ENCODE measurements around the gene NOC3L. TPM values are rescaled to one million over a fixed set of nuclear protein-coding genes. Genes with fewer than 3 reads are reported as not detected.

Gene NOC3L
- polyA plus RNA-seq, 1 experiment, result 20.9 TPM

GRCh38 chr10:94407668-94408067 lies 44.9 kb upstream of the NOC3L start:
- POLR2A ChIA-PET, result no interaction called here
- no peaks in the 10 kb centered on the region for H3K27me3 ChIP-seq (ENCODE audit: control insufficient read depth, insufficient read depth, low read length)

DNA sequence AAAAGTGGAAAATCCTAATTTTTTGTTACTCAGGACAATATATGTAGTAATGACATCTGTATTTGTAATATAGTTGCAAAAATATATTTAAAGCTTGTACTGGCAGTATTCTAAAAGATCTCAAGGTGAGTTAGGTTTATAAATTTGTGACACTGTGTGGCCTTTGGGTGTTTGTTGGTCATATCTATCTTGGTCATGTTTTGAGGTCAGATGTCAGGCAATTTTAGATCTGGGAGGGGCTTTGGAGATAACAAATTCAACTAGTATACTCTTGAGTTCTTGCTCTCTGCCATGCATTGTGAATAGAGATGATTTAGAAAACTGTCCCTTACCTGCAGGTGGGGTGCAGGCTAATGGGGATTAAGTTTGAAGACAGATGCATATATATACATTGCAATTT lies 42.7 kb upstream of the NOC3L start:
- POLR2A ChIA-PET, result no interaction called here
- no peaks in the 10 kb centered on the region; the same call in 1 of the 2 replicates for H3K9me3 ChIP-seq (ENCODE audit: control insufficient read depth, insufficient read depth, low read length)
- H3K27me3 ChIP-seq (ENCODE audit: control insufficient read depth, insufficient read depth, low read length), result no peaks in the 10 kb centered on the region
- H3K4me3 ChIP-seq (ENCODE audit: low read depth, low read length), result no peak overlapping the region
- CTCF ChIA-PET, result interaction anchor here (0.7 to 5.2 kb wide), 2 partner anchors 39 to 212 kb away, joined by 3 to 43 read pairs; no protein-coding TSS in a partner anchor
- TF ChIP-seq, protein P1, sequence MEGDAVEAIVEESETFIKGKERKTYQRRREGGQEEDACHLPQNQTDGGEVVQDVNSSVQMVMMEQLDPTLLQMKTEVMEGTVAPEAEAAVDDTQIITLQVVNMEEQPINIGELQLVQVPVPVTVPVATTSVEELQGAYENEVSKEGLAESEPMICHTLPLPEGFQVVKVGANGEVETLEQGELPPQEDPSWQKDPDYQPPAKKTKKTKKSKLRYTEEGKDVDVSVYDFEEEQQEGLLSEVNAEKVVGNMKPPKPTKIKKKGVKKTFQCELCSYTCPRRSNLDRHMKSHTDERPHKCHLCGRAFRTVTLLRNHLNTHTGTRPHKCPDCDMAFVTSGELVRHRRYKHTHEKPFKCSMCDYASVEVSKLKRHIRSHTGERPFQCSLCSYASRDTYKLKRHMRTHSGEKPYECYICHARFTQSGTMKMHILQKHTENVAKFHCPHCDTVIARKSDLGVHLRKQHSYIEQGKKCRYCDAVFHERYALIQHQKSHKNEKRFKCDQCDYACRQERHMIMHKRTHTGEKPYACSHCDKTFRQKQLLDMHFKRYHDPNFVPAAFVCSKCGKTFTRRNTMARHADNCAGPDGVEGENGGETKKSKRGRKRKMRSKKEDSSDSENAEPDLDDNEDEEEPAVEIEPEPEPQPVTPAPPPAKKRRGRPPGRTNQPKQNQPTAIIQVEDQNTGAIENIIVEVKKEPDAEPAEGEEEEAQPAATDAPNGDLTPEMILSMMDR (IDR thresholded peaks at IDR 0.05; ENCODE audit: low read depth, low read length), result no peak
- no peak for DNase-seq (ENCODE audit: low read depth, low spot score)
- no peak overlapping the region for H3K27ac ChIP-seq (ENCODE audit: low read depth, low read length)

More at GRCh38 chr10:94407668-94408067, 44.9 kb upstream of the NOC3L start:
- Histone ChIP-seq H3K9me3 (ENCODE audit: control insufficient read depth, insufficient read depth, low read length) (no peaks in the 10 kb centered on the region), H3K4me3 (ENCODE audit: low read depth, low read length) (no peak overlapping the region), H3K27ac (ENCODE audit: low read depth, low read length) (no peak overlapping the region)
- CTCF ChIA-PET, result interaction anchor here (0.8 to 5.2 kb wide), 4 partner anchors 16 to 491 kb away, joined by 3 to 43 read pairs (median 3); no protein-coding TSS in a partner anchor
- DNase-seq (ENCODE audit: low read depth, low spot score), result no peak
- TF ChIP-seq, protein P1 (IDR thresholded peaks at IDR 0.05; ENCODE audit: low read depth, low read length), result no peak

- TF ChIP-seq, protein P1 (IDR thresholded peaks at IDR 0.05; ENCODE audit: low read depth, low read length), result no peak
Observed at GRCh38 chr10:94403380-94404213, 40.9 kb upstream of the NOC3L start.

GRCh38 chr10:94402843-94403379 lies 40.2 kb upstream of the NOC3L start:
- DNase-seq (ENCODE audit: low read depth, low spot score), result no peak
- CTCF ChIA-PET, result interaction anchor here (1.0 to 1.7 kb wide), 6 partner anchors 10 to 486 kb away, joined by 3 to 17 read pairs (median 6); no protein-coding TSS in a partner anchor
- H3K9me3 ChIP-seq (ENCODE audit: control insufficient read depth, insufficient read depth, low read length), result no peaks in the 10 kb centered on the region; the same call in 1 of the 2 replicates
- peak overlapping the region; percentile 83 for H3K27ac ChIP-seq (ENCODE audit: low read depth, low read length)
- H3K27me3 ChIP-seq (ENCODE audit: control insufficient read depth, insufficient read depth, low read length), result no peaks in the 10 kb centered on the region
- POLR2A ChIA-PET, result interaction anchor here (1.0 to 1.4 kb wide), 6 partner anchors 9 to 40 kb away, joined by 3 to 8 read pairs (median 4); partner anchors contain the start of gene NOC3L
- H3K4me3 ChIP-seq (ENCODE audit: low read depth, low read length), result peak overlapping the region; percentile 77
- TF ChIP-seq, protein P1 (IDR thresholded peaks at IDR 0.05; ENCODE audit: low read depth, low read length), result no peak

More at GRCh38 chr10:94403380-94404213, 40.9 kb upstream of the NOC3L start:
- Histone ChIP-seq H3K27ac (ENCODE audit: low read depth, low read length) (peak overlapping the region; percentile 22), H3K9me3 (ENCODE audit: control insufficient read depth, insufficient read depth, low read length) (no peaks in the 10 kb centered on the region; the same call in 1 of the 2 replicates), H3K4me3 (ENCODE audit: low read depth, low read length) (peak overlapping the region; percentile 77), H3K27me3 (ENCODE audit: control insufficient read depth, insufficient read depth, low read length) (no peaks in the 10 kb centered on the region)
- DNase-seq (ENCODE audit: low read depth, low spot score), result peak; percentile 16
- POLR2A ChIA-PET, result interaction anchor here (0.5 to 1.0 kb wide), 6 partner anchors 8 to 512 kb away, joined by 3 to 6 read pairs (median 4); partner anchors contain the start of genes NOC3L and SLC35G1
- CTCF ChIA-PET, result interaction anchor here (0.7 to 1.3 kb wide), 5 partner anchors 9 to 42 kb away, joined by 3 to 17 read pairs (median 3); no protein-coding TSS in a partner anchor

Measured in AG04450 (cell line).